HEK293T (cell line): ENCODE results near the gene CNOT6.

ENCODE experiments used
- CTCF ChIA-PET: fragments of 350-600 bp; formaldehyde crosslinking; extraction: SDS; loops from one replicate; lab custom pipeline; 2021; ENCODE audit warnings: antibody characterized with exemption, inconsistent platforms; lab: Yijun Ruan, JAX
- POLR2A ChIA-PET: fragments of 350-600 bp; formaldehyde crosslinking; extraction: SDS; loops from one replicate; lab custom pipeline; 2020; ENCODE audit warnings: antibody characterized with exemption, inconsistent platforms; lab: Yijun Ruan, JAX
- DNase-seq: peaks from one replicate; pipeline ENCODE4 v3.0.0; 2012; ENCODE audit warnings: mixed read lengths; ENCODE audit errors: extremely low spot score
- ARNT ChIP-seq: fragments of 450-650 bp; IDR thresholded peaks from 2 replicates; pipeline ENCODE4 v1.6.1; 2017; ENCODE audit warnings: mild to moderate bottlenecking
- BHLHE40 ChIP-seq: fragments of 450-650 bp; IDR thresholded peaks from 2 replicates; pipeline ENCODE4 v1.6.1; 2016; ENCODE audit warnings: mild to moderate bottlenecking, moderate library complexity, borderline replicate concordance
- CTBP1 ChIP-seq: fragments of 450-650 bp; IDR thresholded peaks from 2 replicates; pipeline ENCODE4 v1.6.1; 2016; ENCODE audit warnings: borderline replicate concordance
- ELF4 ChIP-seq: fragments of 450-650 bp; IDR thresholded peaks from 2 replicates; pipeline ENCODE4 v1.6.1; 2017; ENCODE audit warnings: antibody characterized with exemption
- FOXA1 ChIP-seq: fragments of 450-650 bp; IDR thresholded peaks from 2 replicates; pipeline ENCODE4 v1.6.1; 2016; ENCODE audit warnings: mild to moderate bottlenecking
- FOXK2 ChIP-seq: fragments of 450-650 bp; IDR thresholded peaks from 2 replicates; pipeline ENCODE4 v1.6.1; 2016; ENCODE audit warnings: mild to moderate bottlenecking
- FOXM1 ChIP-seq: fragments of 450-650 bp; IDR thresholded peaks from 2 replicates; pipeline ENCODE4 v1.6.1; 2017; ENCODE audit warnings: mild to moderate bottlenecking, borderline replicate concordance
- HDGF ChIP-seq: fragments of 450-650 bp; IDR thresholded peaks from 2 replicates; pipeline ENCODE4 v1.6.1; 2017; ENCODE audit warnings: antibody characterized with exemption, borderline replicate concordance
- L3MBTL2 ChIP-seq: fragments of 450-650 bp; conservative IDR thresholded peaks from 2 replicates; pipeline ENCODE4 v1.6.1; 2016; ENCODE audit warnings: mild to moderate bottlenecking
- LEF1 ChIP-seq: fragments of 450-650 bp; IDR thresholded peaks from 2 replicates; pipeline ENCODE4 v1.6.1; 2017; ENCODE audit warnings: mild to moderate bottlenecking, borderline replicate concordance
- NFRKB ChIP-seq: fragments of 450-650 bp; IDR thresholded peaks from 2 replicates; pipeline ENCODE4 v1.6.1; 2016; ENCODE audit warnings: mild to moderate bottlenecking, moderate library complexity
- PKNOX1 ChIP-seq: fragments of 450-650 bp; IDR thresholded peaks from 2 replicates; pipeline ENCODE4 v1.6.1; 2016
- SP1 ChIP-seq: fragments of 450-650 bp; IDR thresholded peaks from 2 replicates; pipeline ENCODE4 v1.6.1; 2017
- SUZ12 ChIP-seq: fragments of 450-650 bp; IDR thresholded peaks from 2 replicates; pipeline ENCODE4 v1.6.1; 2016; ENCODE audit warnings: mild to moderate bottlenecking
- TARDBP ChIP-seq: fragments of 450-650 bp; IDR thresholded peaks from 2 replicates; pipeline ENCODE4 v1.6.1; 2016
- ZNF384 ChIP-seq: fragments of 450-650 bp; IDR thresholded peaks from 2 replicates; pipeline ENCODE4 v1.6.1; 2016

CNOT6 gene

DNA sequence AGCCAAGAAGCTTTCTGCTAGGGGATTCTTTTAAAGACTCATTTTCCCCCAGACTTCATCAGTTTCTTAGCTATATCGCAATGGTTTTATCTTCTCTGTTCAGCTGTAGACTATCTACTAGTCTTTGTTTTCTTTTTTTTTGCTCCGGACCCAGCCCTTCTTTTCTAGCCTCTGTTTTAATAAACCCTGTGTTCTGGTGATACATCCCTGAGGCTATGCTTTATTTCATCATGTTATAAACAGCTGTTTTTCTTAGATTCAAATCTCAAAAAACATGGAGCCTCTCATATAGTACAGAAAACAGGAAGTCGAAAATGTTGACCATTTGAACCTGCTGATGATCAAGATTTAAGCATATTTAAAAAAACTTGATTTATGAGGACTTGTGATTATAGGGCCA is 59.4 kb downstream of the CNOT6 start:
- TF ChIP-seq SP1 (no peak), PKNOX1 (no peak), NFRKB (no peak), CTBP1 (no peak), ELF4 (no peak), FOXK2 (no peak), FOXA1 (no peak), BHLHE40 (no peak), TARDBP (no peak), FOXM1 (no peak), SUZ12 (no peak), ARNT (no peak)
- ChIA-PET CTCF (no interaction called here), POLR2A (no interaction called here)
- no peak for DNase-seq

DNA sequence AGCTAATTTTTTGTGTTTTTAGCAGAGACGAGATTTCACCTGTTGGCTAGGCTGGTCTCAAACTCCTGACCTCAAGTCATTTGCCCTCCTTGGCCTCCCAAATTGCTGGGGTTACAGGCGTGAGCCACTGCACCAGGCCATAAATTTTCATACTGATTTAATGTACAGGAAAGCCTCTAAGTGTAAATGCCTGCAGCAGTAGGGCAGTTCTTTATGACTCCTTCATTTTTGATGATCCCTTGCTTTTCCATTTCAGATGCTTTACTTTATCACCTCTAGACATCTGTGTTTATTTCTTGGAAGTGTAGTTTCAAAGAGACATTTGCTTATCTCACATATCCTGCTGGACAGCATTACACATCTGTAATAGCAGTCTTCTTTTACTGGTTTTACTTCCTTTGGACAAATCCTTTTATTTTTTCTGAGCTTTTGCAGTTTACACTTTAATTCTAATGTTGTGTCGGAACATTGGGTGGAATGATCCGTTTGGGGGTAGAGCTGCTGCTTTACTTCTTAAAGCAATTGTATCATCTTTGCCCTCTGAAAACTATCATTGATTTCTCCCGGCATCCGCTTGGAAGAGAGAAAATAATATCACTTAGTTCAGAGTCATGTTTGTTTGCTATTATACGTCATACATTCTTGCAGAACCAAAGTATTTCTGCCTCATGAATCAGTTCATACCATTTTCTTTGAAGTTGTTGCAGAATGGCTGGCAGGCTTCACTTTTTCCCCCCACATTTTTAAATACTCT is 61.2 kb downstream of the CNOT6 start:
- TF ChIP-seq FOXK2 (no peak), FOXA1 (no peak), ELF4 (no peak), BHLHE40 (no peak)
- no peak for DNase-seq
- ChIA-PET POLR2A (no interaction called here), CTCF (no interaction called here)

DNA sequence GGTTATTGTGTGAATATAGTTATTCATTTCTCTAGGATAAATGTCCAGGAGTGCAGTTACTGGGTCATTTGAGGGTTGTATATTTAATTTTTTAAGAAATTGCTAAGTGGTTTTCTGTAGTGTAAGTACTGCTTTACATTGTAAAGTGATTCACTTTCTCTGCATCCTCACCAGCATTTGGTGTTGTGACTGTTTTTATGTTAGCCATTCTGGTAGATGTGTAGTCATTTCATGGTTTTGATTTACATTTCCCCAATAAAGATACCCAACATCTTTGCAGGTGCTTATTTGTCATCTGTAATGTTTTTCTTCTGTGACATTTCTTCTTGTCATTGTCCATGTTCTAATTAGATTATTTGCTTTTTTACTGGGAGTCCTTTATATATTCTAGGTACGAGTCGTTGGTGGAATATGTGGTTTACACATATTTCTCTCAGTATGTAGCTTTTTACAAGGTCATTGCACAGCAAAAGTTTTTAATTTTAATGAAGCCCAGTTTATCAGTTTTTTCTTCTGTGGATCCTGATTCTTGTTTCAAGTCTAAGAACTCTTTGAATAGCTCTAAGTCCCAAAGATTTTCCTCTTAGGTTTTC is 63.1 kb downstream of the CNOT6 start:
- no peak for DNase-seq
- ChIA-PET POLR2A (interaction anchor here (0.6 kb wide), 1 partner anchor 426 kb away, joined by 3 read pairs; no protein-coding TSS in a partner anchor), CTCF (no interaction called here)
- TF ChIP-seq PKNOX1 = no peak
- no peak for TF ChIP-seq FOXK2
- TF ChIP-seq BHLHE40 = no peak
- TF ChIP-seq FOXM1 = no peak
- TF ChIP-seq L3MBTL2 = no peak
- TF ChIP-seq ZNF384 = no peak
- no peak for TF ChIP-seq HDGF
- no peak for TF ChIP-seq SP1
- no peak for TF ChIP-seq ELF4
- no peak for TF ChIP-seq TARDBP
- no peak for TF ChIP-seq CTBP1
- TF ChIP-seq ARNT = no peak
- TF ChIP-seq LEF1 = no peak
- no peak for TF ChIP-seq SUZ12
- TF ChIP-seq FOXA1 = no peak
- TF ChIP-seq NFRKB = no peak

DNA sequence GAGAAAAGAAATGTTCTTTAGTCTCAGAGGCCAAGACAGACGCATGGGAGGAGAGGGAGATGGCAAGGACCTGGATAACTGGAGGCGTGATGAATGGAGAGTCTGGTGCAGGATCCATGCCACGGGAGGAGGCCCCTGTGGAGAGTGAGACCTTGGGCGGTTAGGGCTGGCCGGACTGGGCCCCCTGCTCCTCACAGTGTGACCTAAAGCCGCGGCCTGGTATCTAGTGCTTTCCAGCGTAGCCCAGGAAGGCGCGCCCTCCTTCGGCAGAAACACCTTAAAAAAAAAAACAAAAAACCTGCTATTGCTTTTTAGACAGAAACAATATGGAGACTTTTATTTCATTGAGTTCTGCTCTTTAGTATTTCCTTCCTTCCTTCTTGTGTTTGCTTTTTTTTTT is 64.1 kb downstream of the CNOT6 start:
- no peak for TF ChIP-seq SP1
- no peak for TF ChIP-seq FOXA1
- CTCF ChIA-PET = no interaction called here
- POLR2A ChIA-PET = no interaction called here
- DNase-seq = no peak

GRCh38 chr5:180563994-180564393 is 69.8 kb downstream of the CNOT6 start:
- CTCF ChIA-PET = no interaction called here
- POLR2A ChIA-PET = no interaction called here
- DNase-seq = no peak
- no peak for TF ChIP-seq HDGF
- TF ChIP-seq L3MBTL2 = no peak
- TF ChIP-seq FOXM1 = no peak
- no peak for TF ChIP-seq BHLHE40
- no peak for TF ChIP-seq FOXA1
- no peak for TF ChIP-seq SUZ12
- TF ChIP-seq ELF4 = no peak
- TF ChIP-seq CTBP1 = no peak
- no peak for TF ChIP-seq ARNT
- no peak for TF ChIP-seq TARDBP
- TF ChIP-seq FOXK2 = no peak
- no peak for TF ChIP-seq ZNF384
- TF ChIP-seq SP1 = no peak
- no peak for TF ChIP-seq PKNOX1
- TF ChIP-seq LEF1 = no peak
- no peak for TF ChIP-seq NFRKB

- CTCF ChIA-PET = no interaction called here
- TF ChIP-seq PKNOX1 = no peak
- no peak for TF ChIP-seq ARNT
- TF ChIP-seq LEF1 = no peak
- TF ChIP-seq FOXM1 = no peak
- TF ChIP-seq CTBP1 = no peak
- no peak for TF ChIP-seq ZNF384
- no peak for TF ChIP-seq FOXK2
- no peak for TF ChIP-seq SP1
- TF ChIP-seq BHLHE40 = no peak
- POLR2A ChIA-PET = no interaction called here
- DNase-seq = no peak
These were observed 74.7 kb downstream of the CNOT6 start for GRCh38 chr5:180568914-180569313.
